GM12878 (cell line): ENCODE results near the gene USP10. TPM values are rescaled to one million over a fixed set of nuclear protein-coding genes. Genes with fewer than 3 reads are reported as not detected.

Experiments used
- ATAC-seq: fragments of 200-7000 bp; cut with Tn5 transposase; 3 replicates; pipeline ENCODE4 v1.9.1; 2020; ENCODE audit warnings: mild to moderate bottlenecking, moderate library complexity
- BruUV-seq: library from RNA; stranded (reverse); fragments of 400-500 nt; replicated peaks from 2 replicates; lab custom pipeline; 2021; lab: Mats Ljungman, UMichigan
- CTCF ChIA-PET: fragments of 300-600 bp; sonication (Branson Sonifier 250); formaldehyde crosslinking; extraction: SDS; loops from one replicate; lab custom pipeline; 2021; ENCODE audit warnings: inconsistent platforms; lab: Yijun Ruan, JAX
- POLR2A ChIA-PET: fragments of 350-600 bp; formaldehyde crosslinking; extraction: SDS; loops from one replicate; lab custom pipeline; 2021; ENCODE audit warnings: inconsistent platforms; lab: Charles Lee
- RAD21 ChIA-PET: fragments of 300-600 bp; sonication (Branson Sonifier 250); formaldehyde crosslinking; loops from one replicate; lab custom pipeline; 2023; ENCODE audit warnings: antibody characterized with exemption; ENCODE audit not compliant: unreplicated experiment; lab: Charles Lee
- SMC1A ChIA-PET: fragments of 300-600 bp; sonication (Branson Sonifier 250); formaldehyde crosslinking; loops from one replicate; lab custom pipeline; 2023; ENCODE audit not compliant: unreplicated experiment, uncharacterized antibody; lab: Charles Lee
- DNase-seq: peaks from one replicate; pipeline ENCODE4 v3.0.0-alpha.2; 2011; ENCODE audit warnings: low read depth, low spot score
- FAIRE-seq: peaks from 3 replicates; lab custom pipeline; 2011; peaks lifted over from hg19 to GRCh38; lab: Jason Lieb, UNC
- H2AFZ ChIP-seq: 2 replicates; pipeline ENCODE4 v1.6.0; 2011; ENCODE audit warnings: low read depth, low read length, control low read depth; ENCODE audit not compliant: control insufficient read depth
- H3K27ac ChIP-seq: 2 replicates; pipeline ENCODE4 v1.5.1; 2011; ENCODE audit warnings: control low read depth; ENCODE audit not compliant: control insufficient read depth, insufficient read depth
- H3K27me3 ChIP-seq, 2 experiments: replicated peaks in 1 of 2; 2 replicates each; pipeline versions ENCODE4 v1.6.0 to v1.6.1; 2011; ENCODE audit warnings: low read length in 1 of 2; ENCODE audit not compliant: control insufficient read depth in 2 of 2, insufficient read depth in 2 of 2
- H3K36me3 ChIP-seq, 2 experiments: 2 replicates each; pipeline ENCODE4 v1.5.1; 2011; ENCODE audit warnings: low read length in 1 of 2; ENCODE audit not compliant: control insufficient read depth in 2 of 2, insufficient read depth in 2 of 2
- H3K4me1 ChIP-seq: 2 replicates; pipeline ENCODE4 v1.6.1; 2011; ENCODE audit warnings: mild to moderate bottlenecking, low read length, moderate library complexity, mixed read lengths; ENCODE audit not compliant: control insufficient read depth, insufficient read depth
- H3K4me2 ChIP-seq: 2 replicates; pipeline ENCODE4 v1.6.0; 2011; ENCODE audit warnings: control low read depth; ENCODE audit not compliant: control insufficient read depth, insufficient read depth
- H3K4me3 ChIP-seq: fragments of 200-600 bp; sonication (generic); 2 replicates; pipeline ENCODE4 v1.5.1; 2016
- H3K79me2 ChIP-seq: 2 replicates; pipeline ENCODE4 v1.6.0; 2011; ENCODE audit warnings: low read length; ENCODE audit not compliant: control insufficient read depth, insufficient read depth
- H3K9ac ChIP-seq: 2 replicates; pipeline ENCODE4 v1.8.0; 2011; ENCODE audit warnings: low read length, control low read depth, mixed read lengths; ENCODE audit not compliant: control insufficient read depth, insufficient read depth
- H3K9me3 ChIP-seq: replicated peaks from 3 replicates; pipeline ENCODE4 v1.5.1; 2011; ENCODE audit warnings: mild to moderate bottlenecking, low read length; ENCODE audit not compliant: control insufficient read depth, insufficient read depth
- H4K20me1 ChIP-seq: 2 replicates; pipeline ENCODE4 v1.6.0; 2011; ENCODE audit not compliant: control insufficient read depth, insufficient read depth
- CHD1 ChIP-seq: IDR thresholded peaks from 2 replicates; pipeline ENCODE4 v1.6.1; 2012; ENCODE audit warnings: low read depth, low read length, improper control_type of control experiment
- HDAC6 ChIP-seq: fragments of 200-600 bp; sonication (generic); IDR thresholded peaks from one replicate; pipeline ENCODE4 v1.8.0; 2017; ENCODE audit warnings: antibody characterized with exemption; ENCODE audit not compliant: unreplicated experiment
- PML ChIP-seq: IDR thresholded peaks from 2 replicates; pipeline ENCODE4 v1.6.1; 2012; ENCODE audit warnings: low read length, inconsistent platforms
- RAD51 ChIP-seq: fragments of 450-650 bp; IDR thresholded peaks from 2 replicates; pipeline ENCODE4 v1.6.1; 2016; ENCODE audit warnings: moderate library complexity, mild to moderate bottlenecking, inconsistent platforms
- SIX5 ChIP-seq: IDR thresholded peaks from 2 replicates; pipeline ENCODE4 v1.6.1; 2011; ENCODE audit warnings: mild to moderate bottlenecking, low read depth, low read length, moderate library complexity; ENCODE audit not compliant: severe bottlenecking
- SMC3 ChIP-seq: IDR thresholded peaks from 2 replicates; pipeline ENCODE4 v1.6.1; 2011; ENCODE audit warnings: low read length, improper control_type of control experiment, borderline replicate concordance
- STAT3 ChIP-seq: IDR thresholded peaks from 2 replicates; pipeline ENCODE4 v1.6.1; 2011; ENCODE audit warnings: low read depth, low read length, improper control_type of control experiment
- ZNF217 ChIP-seq: fragments of 450-650 bp; IDR thresholded peaks from 2 replicates; pipeline ENCODE4 v1.6.1; 2017; ENCODE audit warnings: antibody characterized with exemption, mild to moderate bottlenecking
- ZNF384 ChIP-seq: IDR thresholded peaks from 2 replicates; pipeline ENCODE4 v1.6.1; 2012; ENCODE audit warnings: low read depth, mild to moderate bottlenecking, low read length, improper control_type of control experiment, borderline replicate concordance
- WGBS: methylation state at CpG from one replicate; pipeline ENCODE4 v1.1.6; 2016; ENCODE audit warnings: low lambda C conversion rate; ENCODE audit not compliant: insufficient replicate concordance, insufficient coverage; ENCODE audit errors: missing lambda C conversion rate; 5-methylcytosine and 5-hydroxymethylcytosine counted together
- in situ Hi-C: fragments of 300-500 bp; cut with MboI; formaldehyde crosslinking; loops from 9 replicates; pipeline ENCODE4 v1.14.3; 2018; ENCODE audit warnings: mixed read lengths
- intact Hi-C: fragments of 100-400 bp; cut with micrococcal nuclease; formaldehyde crosslinking; loops from one replicate; pipeline ENCODE4 v1.14.2; 2022; ENCODE audit not compliant: unreplicated experiment
- polyA plus RNA-seq, 11 experiments: library from polyadenylated mRNA; depleted of rRNA in 4 of 11; unstranded in 6 of 11; stranded (reverse) in 5 of 11; fragments of >200 nt; fragmentation: Nextera tagmentation in 4 of 11; fragmentation: Illumina TruSeq in 1 of 11; extraction: Ambion mirVana in 4 of 11; extraction: Trizol in 1 of 11; gene quantifications; 1 replicate in 1 of 11; 2 replicates in 10 of 11; pipeline versions ENCODE4 v1.2.1 to v1.2.3, GENCODE V29; 2011 to 2016; ENCODE audit warnings: inconsistent platforms in 2 of 11, missing spikeins in 2 of 11, low read depth in 1 of 11
- total RNA-seq, 4 experiments: library from RNA; depleted of rRNA in 3 of 4; stranded (reverse); fragments of >200 nt in 3 of 4; fragmentation: Illumina TruSeq in 1 of 4; extraction: Trizol in 1 of 4; gene quantifications; 2 replicates each; pipeline versions ENCODE4 v1.2.1 to v1.2.3, GENCODE V29; 2013 to 2021
- TF ChIP-seq, protein P1 (sequence below): fragments of 450-650 bp; IDR thresholded peaks from 2 replicates; pipeline ENCODE4 v1.6.1; 2017; ENCODE audit warnings: antibody characterized with exemption, mild to moderate bottlenecking, moderate library complexity
- TF ChIP-seq, protein P2 (sequence below): IDR thresholded peaks from 2 replicates; pipeline ENCODE4 v1.6.1; 2012; ENCODE audit warnings: low read depth, low read length, improper control_type of control experiment

Gene USP10
- total and polyA plus RNA-seq, 10 of the 15 experiments (the other 5 are each of a cell fraction or from before 2014, with no cell fraction given) = 46.1 to 160 (median 105) TPM

DNA sequence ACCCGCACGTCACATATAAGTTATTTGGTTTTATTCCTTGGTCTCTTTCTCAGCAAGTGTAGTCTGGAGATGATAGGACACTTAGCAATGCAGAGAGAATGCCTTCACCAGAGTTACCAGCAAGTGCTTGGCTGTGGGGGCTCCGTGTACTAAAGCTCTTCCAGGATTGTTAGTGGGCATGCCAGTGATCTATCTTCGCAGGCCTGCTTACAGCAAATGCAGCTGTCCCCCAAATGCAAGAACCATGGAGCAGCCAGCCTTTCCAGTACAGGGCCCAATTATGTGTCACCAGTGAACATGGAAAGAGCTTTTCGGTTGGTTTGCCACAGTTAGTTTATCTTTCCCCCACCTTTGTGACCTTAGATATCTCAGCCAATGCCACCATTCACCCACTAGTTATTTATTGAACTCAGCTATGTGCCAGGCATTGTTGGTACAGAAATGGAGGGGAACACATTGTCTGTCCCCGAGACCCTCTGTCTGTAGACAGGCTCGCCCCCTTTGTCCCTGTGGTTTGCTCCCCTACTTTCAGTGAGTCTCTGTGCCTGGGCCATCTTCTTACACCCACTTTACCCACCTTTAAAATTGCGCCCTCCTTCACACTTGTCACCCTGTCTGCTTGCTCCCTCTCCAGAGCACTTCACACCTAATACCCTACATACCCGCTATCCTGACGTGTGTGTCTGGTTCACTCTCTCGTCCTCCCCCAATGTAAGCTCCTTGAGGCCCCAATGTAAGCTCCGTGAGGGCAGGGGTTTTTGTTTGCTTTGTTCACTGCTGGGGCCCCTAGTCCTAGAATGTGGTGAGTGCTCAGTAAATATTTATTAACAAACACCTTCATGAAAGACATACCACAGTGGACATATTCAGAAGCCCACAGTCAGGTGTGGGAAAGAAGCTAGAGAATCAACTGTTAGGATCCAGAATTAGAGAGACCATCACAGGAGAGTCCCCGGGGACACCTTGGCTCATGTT lies 13.3 kb downstream of the USP10 start (continued):
- TF ChIP-seq, protein P1, sequence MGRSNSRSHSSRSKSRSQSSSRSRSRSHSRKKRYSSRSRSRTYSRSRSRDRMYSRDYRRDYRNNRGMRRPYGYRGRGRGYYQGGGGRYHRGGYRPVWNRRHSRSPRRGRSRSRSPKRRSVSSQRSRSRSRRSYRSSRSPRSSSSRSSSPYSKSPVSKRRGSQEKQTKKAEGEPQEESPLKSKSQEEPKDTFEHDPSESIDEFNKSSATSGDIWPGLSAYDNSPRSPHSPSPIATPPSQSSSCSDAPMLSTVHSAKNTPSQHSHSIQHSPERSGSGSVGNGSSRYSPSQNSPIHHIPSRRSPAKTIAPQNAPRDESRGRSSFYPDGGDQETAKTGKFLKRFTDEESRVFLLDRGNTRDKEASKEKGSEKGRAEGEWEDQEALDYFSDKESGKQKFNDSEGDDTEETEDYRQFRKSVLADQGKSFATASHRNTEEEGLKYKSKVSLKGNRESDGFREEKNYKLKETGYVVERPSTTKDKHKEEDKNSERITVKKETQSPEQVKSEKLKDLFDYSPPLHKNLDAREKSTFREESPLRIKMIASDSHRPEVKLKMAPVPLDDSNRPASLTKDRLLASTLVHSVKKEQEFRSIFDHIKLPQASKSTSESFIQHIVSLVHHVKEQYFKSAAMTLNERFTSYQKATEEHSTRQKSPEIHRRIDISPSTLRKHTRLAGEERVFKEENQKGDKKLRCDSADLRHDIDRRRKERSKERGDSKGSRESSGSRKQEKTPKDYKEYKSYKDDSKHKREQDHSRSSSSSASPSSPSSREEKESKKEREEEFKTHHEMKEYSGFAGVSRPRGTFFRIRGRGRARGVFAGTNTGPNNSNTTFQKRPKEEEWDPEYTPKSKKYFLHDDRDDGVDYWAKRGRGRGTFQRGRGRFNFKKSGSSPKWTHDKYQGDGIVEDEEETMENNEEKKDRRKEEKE = no peak
- TF ChIP-seq HDAC6 = no peak
- TF ChIP-seq STAT3 = no peak
- TF ChIP-seq ZNF384 = no peak
- no peak for TF ChIP-seq ZNF217
- no peak for TF ChIP-seq SMC3
- TF ChIP-seq PML = no peak

- in situ Hi-C loops (no loop called here), intact Hi-C loops (no loop called here)
- WGBS = 65% methylated on average over 6 of the region's 6 CpGs
- ChIA-PET CTCF (interaction anchor here (1.0 to 2.1 kb wide), 4 partner anchors 12 to 41 kb away, joined by 3 to 14 read pairs (median 7); no protein-coding TSS in a partner anchor), RAD21 (interaction anchor here (2.4 kb wide), 1 partner anchor 9 kb away, joined by 8 read pairs; no protein-coding TSS in a partner anchor), SMC1A (interaction anchor here (0.9 to 3.1 kb wide), 4 partner anchors 11 to 40 kb away, joined by 4 to 13 read pairs (median 7); no protein-coding TSS in a partner anchor)
- H3K4me2 ChIP-seq = no peak overlapping the region
- no peaks in the 10 kb centered on the region for H3K27me3 ChIP-seq
- no TSS peak for BruUV-seq
- peaks cover 95% of the 10 kb centered on the region for H3K79me2 ChIP-seq
- H3K27ac ChIP-seq = no peak overlapping the region
- H3K4me3 ChIP-seq = no peak overlapping the region
- H3K9me3 ChIP-seq = no peaks in the 10 kb centered on the region
- DNase-seq (no peak), FAIRE-seq (no peak), ATAC-seq (no peak; the same call in 2 of the 3 replicates)
- H4K20me1 ChIP-seq = peaks cover 15% of the 10 kb centered on the region
- peaks cover 7 to 17% of the 10 kb centered on the region in 2 experiments for H3K36me3 ChIP-seq
- H2AFZ ChIP-seq = no peak overlapping the region
- H3K4me1 ChIP-seq = peaks cover 9% of the 10 kb centered on the region
- TF ChIP-seq RAD51 = no peak
- no peak for TF ChIP-seq SIX5
- TF ChIP-seq PML = no peak
- TF ChIP-seq, protein P2, sequence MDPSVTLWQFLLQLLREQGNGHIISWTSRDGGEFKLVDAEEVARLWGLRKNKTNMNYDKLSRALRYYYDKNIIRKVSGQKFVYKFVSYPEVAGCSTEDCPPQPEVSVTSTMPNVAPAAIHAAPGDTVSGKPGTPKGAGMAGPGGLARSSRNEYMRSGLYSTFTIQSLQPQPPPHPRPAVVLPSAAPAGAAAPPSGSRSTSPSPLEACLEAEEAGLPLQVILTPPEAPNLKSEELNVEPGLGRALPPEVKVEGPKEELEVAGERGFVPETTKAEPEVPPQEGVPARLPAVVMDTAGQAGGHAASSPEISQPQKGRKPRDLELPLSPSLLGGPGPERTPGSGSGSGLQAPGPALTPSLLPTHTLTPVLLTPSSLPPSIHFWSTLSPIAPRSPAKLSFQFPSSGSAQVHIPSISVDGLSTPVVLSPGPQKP = no peak
- TF ChIP-seq CHD1 = no peak
- TF ChIP-seq, all 136 proteins: peak for 0
- H3K9ac ChIP-seq = no peak overlapping the region
- POLR2A ChIA-PET = interaction anchor here (0.6 to 1.7 kb wide), 5 partner anchors 9 to 98 kb away, joined by 4 to 5 read pairs (median 4); no protein-coding TSS in a partner anchor
Observed at GRCh38 chr16:84714028-84714427, 14.2 kb downstream of the USP10 start.
